Effector CD8-positive, alpha-beta T cell (primary cell): ENCODE measurements around the gene TFR2.

Experiments used
- DNase-seq: peaks from one replicate; lab custom pipeline; 2025; lab: John Stamatoyannopoulos, UW

Gene TFR2

DNA sequence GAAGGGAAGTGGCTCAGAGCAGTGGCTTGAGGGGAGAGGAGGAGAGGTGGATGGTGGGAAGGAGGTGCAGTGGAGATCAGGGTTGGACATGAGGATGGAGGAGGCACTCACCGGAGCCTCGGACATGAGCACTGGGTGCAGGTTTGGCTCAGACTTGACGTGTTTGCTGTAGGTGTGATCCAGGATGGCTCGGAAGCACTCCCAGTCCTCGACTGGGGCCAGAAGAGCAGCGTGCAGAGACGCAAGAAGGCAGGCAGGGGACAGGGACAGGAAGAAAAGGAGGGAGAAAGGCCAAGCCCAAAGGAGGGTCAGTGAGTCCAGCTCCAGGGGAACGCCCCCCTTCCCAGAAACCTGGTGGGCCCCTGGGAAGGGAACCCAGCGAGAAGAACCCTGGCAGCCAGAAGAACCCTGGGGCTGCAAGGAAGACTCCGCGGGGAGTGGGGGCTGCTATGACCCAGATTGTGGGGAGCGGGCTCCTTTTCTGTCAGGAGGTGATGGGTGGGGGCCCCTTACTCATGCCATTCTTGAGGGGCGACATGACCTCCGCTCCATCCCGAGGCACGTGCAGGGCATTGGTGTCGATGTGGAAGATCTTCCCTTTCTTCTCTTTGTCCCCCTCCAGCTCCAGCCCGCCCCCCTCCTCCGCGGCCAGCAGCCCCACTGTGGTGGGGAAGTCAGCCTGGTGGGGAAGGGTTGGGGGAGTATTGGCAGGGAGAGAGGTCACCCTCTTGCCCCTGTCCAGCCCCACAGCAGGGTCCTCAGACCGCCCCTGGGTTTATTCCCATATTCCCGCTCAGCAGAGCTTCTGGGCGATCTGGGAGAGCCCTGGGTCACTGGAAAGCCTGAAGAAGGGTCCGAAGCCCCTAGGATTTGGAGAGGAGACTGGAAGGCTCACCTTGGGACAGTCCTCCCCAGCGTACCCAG, 13.8 kb upstream of the TFR2 start:
- DNase-seq = no peak

DNA sequence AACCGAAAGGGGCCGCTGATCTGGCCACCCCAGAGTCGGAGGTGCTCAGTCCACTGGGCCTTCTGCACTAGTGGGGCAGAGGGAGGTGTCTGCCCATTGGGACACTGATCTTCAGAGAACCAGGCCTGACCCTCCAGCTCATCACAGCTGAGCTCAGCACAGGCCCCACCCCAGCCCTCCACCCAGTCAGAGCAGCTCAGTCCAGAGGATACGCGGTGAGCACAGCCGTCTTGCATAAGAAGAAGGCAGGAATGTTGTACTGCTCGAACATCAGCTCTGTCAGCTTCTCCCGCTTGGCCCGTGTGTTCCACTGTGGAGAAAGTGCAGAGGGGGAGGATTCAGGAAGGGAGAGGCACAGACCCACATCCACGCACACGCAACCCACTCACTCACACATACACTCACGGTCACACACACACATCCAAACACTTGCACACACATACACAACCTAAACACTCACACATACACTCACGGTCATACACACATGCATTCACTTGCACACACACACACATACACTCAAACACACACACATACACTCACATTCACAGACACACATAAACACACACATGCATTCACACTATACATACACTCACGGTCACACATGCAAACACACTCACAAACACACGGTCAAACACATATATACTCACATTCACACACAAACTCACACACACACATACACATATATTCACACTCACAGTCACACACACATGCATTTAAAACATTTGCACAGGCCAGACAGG, 8.6 kb upstream of the TFR2 start:
- DNase-seq = no peak

DNA sequence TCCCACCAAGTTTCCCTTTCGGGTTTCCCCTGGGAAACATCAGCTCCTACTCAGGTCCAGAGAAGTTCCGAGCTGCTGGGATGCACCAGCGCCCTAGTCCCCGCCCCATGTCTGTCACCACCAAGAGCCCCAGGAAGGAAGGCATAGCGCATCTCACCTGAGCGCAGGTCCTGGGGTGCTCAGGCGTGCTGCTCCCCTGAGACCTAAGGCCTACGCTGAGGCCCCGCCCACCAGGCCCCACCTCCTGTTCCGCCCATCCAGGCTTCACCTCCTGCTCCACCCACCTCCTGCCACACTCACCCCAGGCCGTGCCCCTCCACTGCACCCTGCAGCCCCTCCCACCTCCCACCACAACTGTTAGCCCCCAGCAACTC, 1.2 kb upstream of the TFR2 start:
- no peak for DNase-seq

DNA sequence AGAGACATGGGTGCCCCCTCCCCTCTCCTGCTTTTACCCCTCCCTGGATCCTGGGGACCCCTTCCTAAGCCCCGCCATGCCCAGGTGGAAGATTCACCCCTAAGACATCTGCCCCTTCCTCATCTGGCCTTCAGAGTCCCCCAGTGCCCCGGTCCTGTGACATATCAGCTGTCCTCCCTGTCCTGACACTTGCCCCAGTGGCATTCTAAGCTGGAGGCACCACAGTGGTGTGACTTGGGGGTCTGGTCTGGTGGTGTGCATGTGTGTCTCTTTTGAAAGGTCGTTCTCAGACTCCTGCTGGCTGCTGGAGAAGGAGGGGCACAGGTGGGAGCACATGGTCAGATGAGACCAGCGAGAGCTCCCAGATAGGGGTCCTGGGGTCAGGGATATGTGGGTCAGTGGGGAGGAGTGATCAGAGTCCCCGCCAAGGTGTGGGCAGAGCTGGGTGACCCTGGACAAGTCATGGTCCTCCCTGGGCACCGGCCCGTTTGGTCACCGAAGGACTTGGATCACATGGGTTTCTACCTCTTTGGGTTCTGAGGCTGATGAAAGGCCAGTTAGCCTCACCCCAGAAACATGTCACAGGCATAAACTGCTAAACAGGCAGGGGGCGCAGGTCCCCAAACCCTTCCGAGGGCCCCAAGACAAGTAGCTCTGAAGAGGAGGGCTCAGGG, 645 bp upstream of the TFR2 start:
- no peak for DNase-seq

DNA sequence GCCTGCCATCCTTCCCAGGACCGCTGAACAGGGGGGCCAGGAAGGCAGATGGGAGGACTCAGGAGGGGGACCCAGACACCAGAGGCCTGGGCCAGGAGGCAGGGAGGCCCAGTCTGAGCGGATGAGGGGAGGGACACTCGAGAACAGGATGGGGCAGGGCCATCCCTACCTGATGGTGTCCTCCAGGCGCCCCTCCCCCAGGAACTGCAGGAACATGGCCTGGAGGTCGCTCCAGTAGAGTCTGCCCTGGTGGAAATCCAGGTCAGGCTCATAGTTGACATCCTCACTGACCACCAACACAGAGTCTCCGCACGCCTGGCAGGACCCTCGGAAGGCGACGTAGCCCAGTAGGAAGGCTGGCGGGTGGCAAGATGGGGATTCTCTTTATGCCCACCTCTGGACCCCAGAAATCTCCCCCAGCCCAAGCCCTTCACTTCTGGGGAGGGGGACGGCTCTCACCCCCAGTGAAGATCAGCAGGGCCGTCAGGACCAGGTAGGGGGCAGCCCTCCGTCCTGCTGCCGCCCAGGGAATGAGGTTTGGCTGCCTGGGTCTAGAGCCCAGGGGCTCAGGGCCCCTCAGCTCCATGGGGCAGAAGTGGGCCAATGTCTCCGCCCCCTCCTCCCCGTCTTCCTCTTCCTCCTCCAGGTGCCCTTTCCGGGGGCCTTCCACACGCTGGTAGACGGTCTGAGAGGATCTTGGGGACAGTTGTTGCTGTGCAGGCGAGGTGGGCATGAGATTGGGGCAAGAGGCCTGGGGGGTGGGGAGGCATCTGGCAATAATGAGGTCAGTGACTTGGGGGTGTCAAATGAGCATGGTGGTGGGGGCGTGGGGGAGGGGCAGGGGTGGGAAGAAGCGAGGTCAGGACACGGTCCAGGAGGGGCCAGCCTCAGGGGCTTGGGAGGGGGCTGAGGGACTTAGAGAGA, 573 bp downstream of the TFR2 start:
- no peak for DNase-seq

DNA sequence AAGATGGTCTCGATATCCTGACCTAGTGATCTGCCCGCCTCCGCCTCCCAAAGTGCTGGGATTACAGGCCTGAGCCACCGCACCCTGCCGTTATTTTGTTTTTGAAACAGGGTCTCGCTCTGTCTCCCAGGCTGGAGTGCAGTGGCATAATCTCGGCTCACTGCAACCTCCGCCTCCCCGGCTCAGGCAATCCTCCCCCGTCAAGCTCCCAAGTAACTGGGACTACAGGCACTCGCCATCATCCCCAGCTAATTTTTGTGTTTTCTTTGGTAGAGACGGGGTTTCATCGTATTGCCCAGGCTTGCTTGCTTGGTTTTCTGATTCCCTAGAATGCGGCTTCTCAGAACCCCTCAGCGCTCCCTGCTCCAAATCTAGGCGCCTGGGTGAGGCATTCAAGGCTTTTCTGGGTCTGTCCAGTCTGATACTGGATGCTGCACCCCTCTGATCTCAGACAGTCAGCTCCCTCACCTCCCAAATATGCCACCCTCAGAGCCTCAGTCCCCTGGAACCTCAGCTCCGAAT, 1.3 kb downstream of the TFR2 start:
- no peak for DNase-seq

DNA sequence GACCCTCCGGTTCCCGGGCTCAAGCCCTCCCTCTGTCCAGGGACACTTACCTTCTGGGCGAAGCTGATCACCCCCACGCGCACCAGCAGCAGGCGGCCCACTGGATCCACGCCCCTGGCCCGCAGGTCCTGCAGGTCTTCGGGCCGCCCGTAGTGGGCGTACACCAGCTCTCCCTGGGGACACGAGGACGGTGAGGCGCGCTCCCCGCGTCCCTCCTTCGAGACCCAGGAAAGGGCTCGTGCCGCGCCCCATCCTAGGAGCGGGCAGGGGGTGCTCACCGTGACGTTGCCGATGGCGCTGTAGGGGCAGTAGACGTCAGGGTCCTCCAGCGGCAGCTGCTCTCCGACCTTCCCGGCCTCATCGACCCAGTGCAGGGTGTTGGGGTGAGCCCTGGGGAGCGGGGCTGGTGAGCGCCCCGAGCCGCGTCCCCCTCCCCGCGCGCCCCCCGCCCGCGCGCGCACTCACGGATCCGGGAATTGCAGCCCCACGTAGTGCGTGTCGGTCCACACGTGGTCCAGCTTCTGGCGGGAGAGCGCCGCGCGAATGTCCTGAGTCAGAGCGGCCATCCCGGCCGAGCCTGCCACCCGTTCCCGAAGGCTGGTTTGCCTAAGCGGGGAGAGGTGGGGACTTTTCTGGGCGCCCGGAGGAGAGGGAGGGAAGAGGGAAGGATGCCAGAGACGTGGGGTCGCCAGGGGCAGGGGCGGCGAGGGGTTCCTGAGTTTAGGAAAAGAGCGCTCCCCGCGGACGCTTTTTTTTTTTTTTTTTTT, 8.2 kb downstream of the TFR2 start:
- peak; percentile 31 for DNase-seq

DNA sequence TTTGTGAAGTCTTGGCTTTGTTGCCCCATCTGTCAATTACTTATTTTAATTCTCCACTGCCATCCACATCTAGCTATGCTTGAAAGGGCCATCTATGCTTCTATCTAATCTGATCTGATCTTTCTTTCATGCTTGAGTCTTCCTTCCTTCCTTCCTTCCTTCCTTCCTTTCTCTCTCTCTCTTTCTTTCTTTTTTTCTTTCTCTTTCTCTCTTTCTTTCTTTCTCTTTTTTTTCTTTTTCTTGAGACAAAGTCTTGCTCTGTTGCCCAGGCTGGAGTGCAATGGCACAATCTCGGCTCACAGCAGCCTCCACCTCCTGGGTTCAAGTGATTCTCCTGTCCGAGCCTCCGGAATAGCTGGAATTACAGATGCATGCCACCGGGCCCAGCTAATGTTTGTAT, 11.3 kb downstream of the TFR2 start:
- no peak for DNase-seq

DNA sequence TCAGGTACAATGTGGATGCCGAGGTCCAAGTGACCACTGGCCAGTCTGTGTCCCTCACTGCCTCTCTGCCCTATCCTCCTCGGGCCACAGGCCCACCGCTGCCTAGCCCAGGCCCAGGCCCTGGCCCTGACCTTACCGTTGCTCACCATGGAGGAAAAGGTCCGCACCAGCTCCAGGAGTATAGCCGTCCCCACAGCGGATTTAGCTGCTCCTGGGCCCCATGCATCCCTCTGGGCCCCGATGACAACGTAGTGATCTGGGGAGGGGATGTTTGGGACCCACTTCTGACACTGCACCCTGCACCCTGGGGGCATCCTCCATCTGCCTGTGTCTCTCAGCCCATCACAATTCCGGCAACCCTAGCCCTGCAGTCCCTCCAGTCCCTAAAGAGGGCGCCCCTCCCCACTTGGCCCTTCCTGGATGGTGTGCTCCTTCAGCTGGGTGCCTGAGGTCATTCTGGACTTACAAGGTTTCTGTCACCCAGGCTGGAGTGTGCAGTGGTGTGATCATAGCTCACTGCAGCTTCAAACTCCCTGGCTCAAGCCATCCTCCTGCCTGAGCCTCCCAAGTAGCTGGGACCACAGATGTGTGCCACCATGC, 12.1 kb downstream of the TFR2 start:
- DNase-seq = no peak

DNA sequence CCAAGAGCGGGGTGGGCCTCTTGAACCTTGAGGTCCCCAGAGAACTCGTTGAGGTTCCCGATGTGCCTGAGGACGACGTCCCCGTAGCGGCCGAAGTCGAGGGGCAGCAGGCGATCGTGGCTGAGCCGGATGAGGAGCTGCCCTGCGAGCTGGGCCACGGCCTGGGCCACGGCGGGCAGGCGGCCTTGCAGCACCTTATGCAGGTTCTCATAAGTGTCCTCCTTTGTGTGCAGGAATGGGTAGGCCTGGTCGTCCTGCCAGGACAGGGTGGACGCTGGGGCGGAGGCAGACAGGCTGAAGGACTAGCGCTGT, 14.2 kb downstream of the TFR2 start:
- no peak for DNase-seq

DNA sequence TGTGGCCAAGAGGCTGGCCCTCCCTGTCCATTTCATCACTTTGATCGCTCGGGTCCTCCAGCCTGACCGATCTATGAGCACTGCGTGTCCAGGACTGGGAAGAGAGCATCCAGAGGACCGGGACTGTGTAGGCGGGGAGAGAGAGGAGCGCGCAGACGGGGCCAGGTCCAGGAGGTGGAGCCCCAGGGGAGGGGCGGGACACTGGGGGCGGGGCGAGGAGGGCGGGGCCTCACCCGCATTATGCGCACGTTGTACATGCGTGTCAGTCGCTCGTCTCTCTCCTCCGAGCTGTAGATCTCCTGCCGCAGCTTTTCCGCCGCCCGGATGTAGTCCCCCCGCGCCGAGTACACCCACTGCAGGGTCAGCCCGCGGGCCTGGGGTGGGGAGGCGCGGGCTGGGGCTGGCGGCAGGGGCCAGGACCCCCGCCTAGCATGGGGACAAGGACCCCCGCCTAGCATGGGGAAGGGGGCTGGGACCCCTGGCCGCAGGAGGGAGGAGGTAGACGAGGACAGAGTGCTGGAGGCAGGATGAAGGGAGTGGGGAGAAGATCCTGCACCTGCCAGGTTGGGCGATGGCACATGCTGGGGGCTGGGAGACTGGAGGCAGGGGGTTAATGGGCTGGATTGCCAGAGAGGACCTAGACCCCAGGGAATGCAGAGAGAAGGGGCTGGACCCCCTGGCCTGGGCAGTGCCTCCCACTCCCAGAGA, 14.7 kb downstream of the TFR2 start:
- peak; percentile 86 for DNase-seq

DNA sequence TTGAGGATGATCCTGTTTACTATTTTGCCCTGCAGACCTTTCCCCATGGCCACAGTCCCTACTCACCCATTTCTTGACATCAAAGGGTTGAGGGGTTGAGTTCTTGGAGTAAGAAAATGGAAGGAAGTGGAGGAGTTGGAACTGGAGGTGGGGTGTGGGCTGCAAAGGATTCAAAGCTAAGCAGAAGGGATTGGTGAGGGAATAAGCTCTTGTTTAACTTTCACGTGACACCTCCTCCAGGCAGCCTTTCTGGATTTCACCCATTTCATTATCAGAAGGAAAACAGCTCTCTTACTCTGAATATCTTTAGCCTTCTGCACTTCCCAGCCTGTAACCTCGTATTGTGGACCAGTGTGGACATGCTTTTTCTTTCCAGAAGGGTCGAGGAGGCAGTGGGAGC, 15.3 kb downstream of the TFR2 start:
- no peak for DNase-seq

DNA sequence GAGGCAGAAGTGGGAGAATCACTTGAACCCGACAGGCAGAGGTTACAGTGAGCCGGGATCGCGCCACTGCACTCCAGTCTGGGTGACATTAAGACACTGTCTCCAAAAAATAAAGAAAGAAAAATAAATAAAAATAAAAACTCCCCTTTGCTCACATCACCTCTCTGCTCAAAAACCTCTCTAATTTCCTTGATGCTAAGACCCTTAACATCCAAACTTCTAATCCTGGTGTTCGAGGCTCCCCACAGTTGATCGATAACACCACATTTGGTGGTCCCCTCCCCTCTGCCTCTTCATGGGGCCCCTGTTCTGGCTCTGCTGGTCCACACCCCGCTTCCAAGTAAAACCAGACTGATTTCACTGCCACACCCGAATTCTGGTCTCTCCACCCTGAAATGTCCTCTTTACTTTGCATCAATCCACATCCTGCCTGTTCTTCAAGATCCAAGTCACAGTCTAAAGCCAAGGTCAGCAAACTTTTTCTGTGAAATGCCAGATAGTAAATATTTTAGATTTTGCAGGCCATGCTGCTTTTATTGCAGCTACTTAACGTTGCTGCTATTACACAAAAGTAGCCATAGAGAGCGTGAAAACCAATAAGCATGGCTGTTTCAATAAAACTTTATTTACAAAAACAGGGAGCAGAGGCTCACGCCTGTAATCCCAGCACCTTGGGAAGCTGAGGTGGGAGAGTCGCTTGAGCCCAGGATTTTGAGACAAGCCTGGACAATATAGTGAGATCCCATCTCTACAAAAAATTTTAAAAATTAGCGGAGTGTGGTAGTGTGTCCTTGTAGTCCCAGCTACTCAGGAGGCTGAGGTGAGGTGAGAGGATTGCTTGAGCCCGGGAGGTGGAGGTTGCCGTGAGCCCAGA, 17.2 kb downstream of the TFR2 start:
- DNase-seq = no peak

DNA sequence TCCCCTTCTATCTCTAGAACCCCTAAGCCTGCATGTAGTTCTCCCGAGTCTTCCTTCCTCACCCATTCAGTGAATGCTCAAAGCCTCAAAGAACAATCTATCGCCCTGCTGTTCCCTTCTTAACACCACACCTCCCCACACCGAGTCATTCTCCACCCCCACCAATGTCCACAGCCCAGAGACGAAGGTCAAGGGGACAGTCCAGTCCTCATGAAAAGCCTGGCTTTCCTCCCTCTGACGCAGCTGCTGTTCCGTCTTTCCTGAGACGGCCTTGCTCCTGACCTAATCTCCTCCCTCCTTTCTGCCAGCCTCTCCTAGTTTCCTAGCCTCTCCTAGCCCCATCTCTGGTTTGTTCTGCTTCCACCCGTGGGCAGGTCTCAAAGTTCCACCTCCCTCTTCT, 19.8 kb downstream of the TFR2 start:
- no peak for DNase-seq

DNA sequence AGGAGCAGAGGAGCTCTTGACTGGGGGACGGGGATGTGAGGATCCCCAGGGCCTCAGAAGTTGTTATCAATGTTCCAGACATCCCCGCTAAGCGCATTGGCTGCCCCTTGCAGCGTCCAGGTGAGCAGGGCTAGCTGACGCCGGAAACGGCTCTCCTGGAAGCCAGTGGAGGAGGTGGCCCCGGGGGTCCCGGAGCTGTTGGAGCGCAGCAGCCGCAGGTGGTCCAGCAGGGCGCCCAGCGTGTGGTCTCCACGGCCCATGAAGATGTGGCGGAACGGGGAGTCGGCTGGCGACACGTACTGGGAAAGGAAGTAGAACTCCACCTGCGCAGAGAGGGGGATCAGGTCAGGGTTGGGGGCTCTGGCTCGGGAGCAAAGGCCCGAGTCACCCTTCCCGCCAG, 20.5 kb downstream of the TFR2 start:
- DNase-seq = no peak

DNA sequence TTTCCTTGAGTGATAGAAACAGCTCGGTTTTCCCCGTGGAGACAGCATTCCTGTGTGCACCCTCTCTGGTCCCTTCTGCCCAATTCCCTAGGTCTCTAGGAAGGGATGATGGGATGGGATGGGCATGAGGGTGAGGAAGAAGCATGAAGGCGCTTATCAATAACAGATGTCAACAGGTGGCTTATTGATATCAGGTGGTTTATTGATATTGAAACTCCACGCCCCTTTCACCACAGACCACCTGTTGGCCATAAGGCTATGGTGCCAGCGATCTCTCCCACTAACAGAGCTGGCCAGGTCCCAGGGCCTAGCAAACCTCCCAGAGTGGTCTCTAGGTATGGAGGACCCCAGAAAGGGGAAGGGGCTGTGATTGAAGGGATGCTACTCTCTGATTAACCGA, 21.1 kb downstream of the TFR2 start:
- DNase-seq = no peak

DNA sequence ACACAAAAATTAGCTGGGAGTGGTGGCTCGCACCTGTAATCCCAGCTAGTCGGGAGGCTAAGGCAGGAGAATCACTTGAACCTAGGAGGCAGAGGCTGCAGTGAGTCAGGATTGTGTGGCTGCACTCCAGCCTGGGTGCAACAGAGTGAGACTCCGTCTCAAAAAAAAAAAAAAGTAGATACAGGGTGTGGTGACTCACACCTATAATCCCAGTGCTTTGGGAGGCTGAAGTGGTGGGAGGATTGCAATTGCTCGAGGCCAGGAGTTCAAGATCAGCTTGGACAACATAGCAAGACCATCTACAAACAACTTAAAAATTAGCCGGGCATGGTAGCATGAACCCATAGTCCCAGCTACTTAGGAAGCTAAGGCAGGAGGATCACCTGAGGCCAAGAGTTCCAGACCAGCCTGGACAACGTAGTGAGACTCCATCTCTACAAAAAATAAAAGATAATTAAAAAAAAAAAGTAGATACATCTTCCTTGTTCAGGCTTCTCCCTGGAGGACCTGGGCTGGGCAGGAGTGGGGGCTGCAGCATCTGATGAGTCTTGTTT, 27.0 kb downstream of the TFR2 start:
- no peak for DNase-seq

DNA sequence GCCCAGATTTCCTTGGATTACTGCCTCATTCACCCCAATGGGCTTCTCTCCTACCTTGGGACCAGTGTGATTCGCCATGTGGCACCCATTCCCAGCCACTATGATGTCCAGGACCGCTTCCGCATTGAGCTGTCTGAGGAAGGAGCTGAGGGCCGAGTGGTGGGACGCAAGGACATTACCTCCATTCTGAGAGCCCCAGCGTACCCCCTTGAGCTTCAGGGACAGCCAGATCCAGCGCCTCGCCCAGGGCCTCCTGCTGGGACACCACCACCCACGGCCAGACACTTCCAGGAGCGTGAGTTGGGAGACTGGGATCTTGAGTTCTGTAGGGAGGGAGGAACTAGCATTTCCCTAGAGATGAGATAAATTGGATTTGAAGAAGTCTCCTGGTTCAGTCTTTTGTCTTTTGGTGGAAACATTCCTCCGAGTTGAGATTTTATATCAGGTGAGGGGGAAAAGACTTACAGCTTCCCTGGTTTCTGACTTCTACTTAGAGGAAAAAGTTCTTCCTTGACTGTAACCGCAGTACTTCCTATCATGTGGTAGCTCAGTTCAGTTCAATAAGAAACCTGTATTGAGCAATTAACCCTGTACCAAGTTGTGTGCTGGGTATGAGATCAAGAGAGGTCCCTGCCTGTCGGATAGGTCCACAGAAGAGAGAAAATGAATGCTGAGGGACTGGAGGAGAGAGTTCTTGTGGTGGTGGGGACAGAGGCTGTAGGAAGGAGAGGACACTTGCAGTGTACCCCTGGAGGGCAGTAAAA, 27.8 kb downstream of the TFR2 start:
- DNase-seq = no peak
